ENCODE measurements around the gene SYNE1.
"Not testable (repeated sequence)": the region's sequence is repeated elsewhere in the genome, so short reads cannot be mapped to it uniquely, and the experiment has no call there.

The SYNE1 gene

DNA sequence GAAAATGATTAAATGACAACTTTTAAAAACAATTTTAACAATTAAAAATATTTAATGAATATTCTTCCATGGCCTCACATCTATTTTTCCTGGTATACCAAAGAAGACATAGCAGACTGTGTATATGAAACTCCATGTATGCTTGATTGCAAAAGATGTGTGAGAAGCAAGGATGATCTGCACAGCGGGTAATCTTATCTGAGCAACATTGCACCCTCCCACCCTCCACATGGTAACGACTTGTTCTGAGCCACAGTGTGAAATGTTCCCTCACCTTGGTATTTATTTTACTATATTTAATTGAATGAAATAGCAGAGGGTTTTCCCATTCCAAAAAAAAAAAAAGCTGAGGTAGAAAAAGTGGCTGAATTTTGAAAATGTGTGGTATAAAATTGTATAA, 204.4 kb downstream of the SYNE1 start:
- H3K36me3 Mint-ChIP-seq (ENCODE audit: low read depth), result no peaks in the 10 kb centered on the region
- H3K27ac Mint-ChIP-seq, result no peak overlapping the region
- no peaks in the 10 kb centered on the region for H3K9me3 Mint-ChIP-seq
- TF ChIP-seq, protein P1, sequence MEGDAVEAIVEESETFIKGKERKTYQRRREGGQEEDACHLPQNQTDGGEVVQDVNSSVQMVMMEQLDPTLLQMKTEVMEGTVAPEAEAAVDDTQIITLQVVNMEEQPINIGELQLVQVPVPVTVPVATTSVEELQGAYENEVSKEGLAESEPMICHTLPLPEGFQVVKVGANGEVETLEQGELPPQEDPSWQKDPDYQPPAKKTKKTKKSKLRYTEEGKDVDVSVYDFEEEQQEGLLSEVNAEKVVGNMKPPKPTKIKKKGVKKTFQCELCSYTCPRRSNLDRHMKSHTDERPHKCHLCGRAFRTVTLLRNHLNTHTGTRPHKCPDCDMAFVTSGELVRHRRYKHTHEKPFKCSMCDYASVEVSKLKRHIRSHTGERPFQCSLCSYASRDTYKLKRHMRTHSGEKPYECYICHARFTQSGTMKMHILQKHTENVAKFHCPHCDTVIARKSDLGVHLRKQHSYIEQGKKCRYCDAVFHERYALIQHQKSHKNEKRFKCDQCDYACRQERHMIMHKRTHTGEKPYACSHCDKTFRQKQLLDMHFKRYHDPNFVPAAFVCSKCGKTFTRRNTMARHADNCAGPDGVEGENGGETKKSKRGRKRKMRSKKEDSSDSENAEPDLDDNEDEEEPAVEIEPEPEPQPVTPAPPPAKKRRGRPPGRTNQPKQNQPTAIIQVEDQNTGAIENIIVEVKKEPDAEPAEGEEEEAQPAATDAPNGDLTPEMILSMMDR (IDR thresholded peaks at IDR 0.05), result no peak
- peaks cover 12% of the 10 kb centered on the region for H3K27me3 Mint-ChIP-seq (ENCODE audit: low read depth, poor library complexity)
- no peak overlapping the region for H3K4me3 Mint-ChIP-seq
- no peak for DNase-seq
- no peaks in the 10 kb centered on the region for H3K4me1 Mint-ChIP-seq

DNA sequence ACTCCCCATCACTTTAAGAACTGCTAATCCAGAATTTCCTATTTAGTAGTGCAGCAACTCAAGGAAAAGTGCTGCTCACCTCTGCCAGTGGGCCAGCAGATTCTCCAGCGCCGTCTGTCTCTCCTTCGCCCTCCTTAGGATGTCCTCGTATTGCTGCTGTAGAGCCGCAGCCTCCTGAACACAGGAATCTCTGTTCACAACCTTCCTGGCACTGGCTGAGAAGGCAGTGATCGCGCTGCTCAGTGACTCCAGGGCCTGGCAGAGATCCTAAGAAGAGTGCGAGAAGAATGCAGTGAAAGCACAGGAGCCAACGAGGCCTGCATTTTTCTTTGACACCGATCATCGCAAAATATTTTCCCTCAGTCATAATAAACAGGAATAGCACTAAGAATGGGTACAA, 209.0 kb downstream of the SYNE1 start:
- no peaks in the 10 kb centered on the region for H3K36me3 Mint-ChIP-seq (ENCODE audit: low read depth)
- DNase-seq, result no peak
- no peak overlapping the region for H3K4me3 Mint-ChIP-seq
- H3K4me1 Mint-ChIP-seq, result no peaks in the 10 kb centered on the region
- peaks cover 4% of the 10 kb centered on the region for H3K27me3 Mint-ChIP-seq (ENCODE audit: low read depth, poor library complexity)
- no peak overlapping the region for H3K27ac Mint-ChIP-seq
- H3K9me3 Mint-ChIP-seq, result no peaks in the 10 kb centered on the region
- TF ChIP-seq, protein P1 (IDR thresholded peaks at IDR 0.05), result no peak

DNA sequence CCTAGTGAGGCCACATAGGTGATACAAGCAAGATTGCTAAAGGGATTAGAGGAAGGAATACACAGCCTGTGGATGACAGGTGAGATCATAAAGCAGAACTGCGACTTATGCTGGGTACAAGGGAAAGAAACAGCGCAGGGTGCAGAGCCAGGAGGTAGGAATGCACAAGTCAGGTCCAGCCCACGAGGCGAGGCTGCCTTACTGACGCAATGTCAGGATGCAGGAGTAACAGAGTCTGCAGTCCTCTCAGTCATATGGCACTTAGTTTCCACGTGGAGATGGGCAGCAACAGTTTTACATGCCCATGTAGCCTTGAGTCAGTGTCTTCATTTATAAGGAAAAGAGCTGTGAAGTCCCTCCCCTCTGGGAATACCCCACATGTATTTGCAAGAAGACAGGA, 210.9 kb downstream of the SYNE1 start:
- Mint-ChIP-seq H3K27me3 (ENCODE audit: low read depth, poor library complexity) (peaks cover 4% of the 10 kb centered on the region), H3K4me1 (no peaks in the 10 kb centered on the region), H3K27ac (no peak overlapping the region), H3K4me3 (no peak overlapping the region), H3K9me3 (peaks cover under 1% of the 10 kb centered on the region), H3K36me3 (ENCODE audit: low read depth) (no peaks in the 10 kb centered on the region)
- TF ChIP-seq, protein P1 (IDR thresholded peaks at IDR 0.05), result no peak
- DNase-seq, result no peak

DNA sequence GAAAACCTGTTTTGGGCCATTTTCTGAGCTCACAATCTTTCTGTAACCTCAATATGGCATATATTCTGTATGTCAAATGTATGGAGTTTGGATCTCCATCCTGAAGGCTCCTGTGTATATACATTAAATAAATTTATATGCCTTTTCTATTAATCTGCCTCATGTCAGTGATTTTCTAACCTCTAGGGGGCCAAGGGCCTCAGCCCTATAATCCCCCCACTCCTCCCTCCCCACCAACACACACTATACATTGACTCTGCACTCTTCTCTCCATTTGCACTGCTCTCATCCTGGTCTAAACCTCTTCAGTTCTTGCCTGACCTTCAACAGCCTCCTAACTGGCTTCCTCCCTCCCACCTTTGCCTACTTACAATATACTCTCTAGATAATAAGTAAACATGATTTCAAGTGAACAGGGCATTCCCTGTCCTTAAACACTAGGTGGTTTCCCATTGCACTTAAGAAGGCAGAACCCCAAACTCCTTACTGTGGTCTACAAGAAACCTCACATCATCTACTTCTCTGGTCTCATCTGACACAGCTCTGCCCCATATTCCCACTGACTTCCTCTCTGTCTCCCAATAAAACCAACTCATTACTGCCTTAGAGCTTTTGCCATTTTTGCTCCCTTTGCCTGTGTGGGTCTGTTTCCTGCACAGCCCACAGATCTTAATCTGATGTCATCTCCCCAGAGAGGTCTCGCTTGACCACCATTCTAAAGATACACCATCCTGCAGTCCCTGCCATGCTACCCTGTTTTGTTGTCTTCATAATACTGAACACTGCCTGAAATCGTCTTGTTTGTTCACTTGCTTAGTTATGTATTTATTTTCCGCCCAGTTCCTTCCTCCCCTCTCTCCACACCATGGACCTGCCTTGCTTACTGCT, 213.7 kb downstream of the SYNE1 start:
- Mint-ChIP-seq H3K27me3 (ENCODE audit: low read depth, poor library complexity) (peaks cover 4% of the 10 kb centered on the region), H3K4me3 (no peak overlapping the region), H3K36me3 (ENCODE audit: low read depth) (no peaks in the 10 kb centered on the region), H3K27ac (no peak overlapping the region), H3K4me1 (no peaks in the 10 kb centered on the region), H3K9me3 (peaks cover 9% of the 10 kb centered on the region)
- TF ChIP-seq, protein P1 (IDR thresholded peaks at IDR 0.05), result no peak
- DNase-seq, result no peak

DNA sequence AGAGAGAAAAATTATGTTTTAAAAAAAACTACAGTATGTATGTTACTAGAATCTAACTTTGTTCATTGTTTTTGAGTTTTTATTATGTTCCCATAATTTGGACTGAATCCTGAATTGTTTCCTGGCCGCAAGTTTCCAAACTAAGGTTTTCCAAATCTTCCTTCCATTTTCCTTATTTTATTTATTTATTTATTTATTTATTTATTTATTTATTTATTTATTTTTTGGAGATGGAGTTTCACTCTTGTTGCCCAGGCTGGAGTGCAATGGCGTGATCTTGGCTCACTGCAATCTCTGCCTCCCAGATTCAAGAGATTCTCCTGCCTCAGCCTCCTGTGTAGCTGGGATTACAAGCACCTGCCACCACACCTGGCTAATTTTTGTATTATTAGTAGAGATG, 215.7 kb downstream of the SYNE1 start:
- DNase-seq; H3K27me3 Mint-ChIP-seq (ENCODE audit: low read depth, poor library complexity); H3K4me3 Mint-ChIP-seq; H3K36me3 Mint-ChIP-seq (ENCODE audit: low read depth); H3K4me1 Mint-ChIP-seq; H3K27ac Mint-ChIP-seq: not testable (repeated sequence)
- H3K9me3 Mint-ChIP-seq, result peaks cover 15% of the 10 kb centered on the region

DNA sequence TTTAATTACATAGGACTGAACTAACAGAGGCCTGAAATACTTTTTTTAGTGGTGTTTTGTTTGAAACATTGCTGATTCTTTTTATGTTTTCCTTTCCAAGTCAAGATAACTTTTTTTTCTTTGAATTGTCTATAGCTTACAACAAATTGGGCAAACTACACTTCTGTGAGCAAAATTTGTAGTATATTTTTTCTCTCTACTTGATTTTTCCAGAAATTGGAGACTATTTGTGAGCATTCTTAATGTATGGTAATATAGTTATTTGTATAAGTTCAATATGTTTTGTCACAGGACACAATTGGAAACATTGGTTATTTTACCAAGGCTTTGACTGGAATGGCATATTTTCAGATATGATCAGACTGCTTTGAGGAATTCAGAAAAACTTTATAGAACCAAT, 216.5 kb downstream of the SYNE1 start:
- TF ChIP-seq, protein P1 (IDR thresholded peaks at IDR 0.05), result no peak
- no peaks in the 10 kb centered on the region for H3K4me1 Mint-ChIP-seq
- H3K36me3 Mint-ChIP-seq (ENCODE audit: low read depth), result no peaks in the 10 kb centered on the region
- no peak overlapping the region for H3K27ac Mint-ChIP-seq
- H3K4me3 Mint-ChIP-seq, result no peak overlapping the region
- peaks cover 15% of the 10 kb centered on the region for H3K9me3 Mint-ChIP-seq
- peaks cover 4% of the 10 kb centered on the region for H3K27me3 Mint-ChIP-seq (ENCODE audit: low read depth, poor library complexity)
- no peak for DNase-seq

Measured in nephron progenitor cell (in vitro differentiated cells).